ENCODE data around the gene SEC16B.

SEC16B gene

DNA sequence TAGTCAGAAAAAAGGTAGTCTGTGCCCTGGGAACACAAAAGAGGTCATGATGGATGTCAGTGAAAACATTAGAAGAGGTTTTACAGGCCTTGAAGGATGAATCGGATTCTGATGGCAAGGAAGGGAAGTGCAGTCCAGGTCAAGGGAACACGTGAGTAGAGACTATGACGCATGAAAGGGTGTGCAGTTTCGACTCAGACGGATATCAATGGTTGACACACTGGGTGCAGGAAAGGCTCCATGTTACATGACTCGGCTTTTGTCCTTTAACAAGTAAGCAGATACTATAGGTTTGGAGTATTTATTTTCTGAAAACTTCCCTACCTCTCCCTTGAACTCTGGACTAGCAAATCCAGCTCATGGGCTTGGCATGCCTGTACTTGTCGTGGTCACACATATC, 55.3 kb downstream of the SEC16B start:
- no peaks in the 10 kb centered on the region for H3K27me3 ChIP-seq (ENCODE audit: control insufficient read depth, low read length)
- no peaks in the 10 kb centered on the region; the same call in 1 of the 2 replicates for H3K9me2 ChIP-seq (replicated peaks; ENCODE audit: control insufficient read depth, low read length)
- H4K20me1 ChIP-seq (ENCODE audit: control insufficient read depth, insufficient read depth, low read depth, low read length), result no peaks in the 10 kb centered on the region
- no peaks in the 10 kb centered on the region for H3K9me3 ChIP-seq (ENCODE audit: control insufficient read depth, insufficient read depth, low read length)
- H3K27ac ChIP-seq (ENCODE audit: low read depth, low read length), result no peak overlapping the region
- no peak for TF ChIP-seq EZH2phosphoT487 (IDR thresholded peaks at IDR 0.05; ENCODE audit: borderline replicate concordance, low read length)
- TF ChIP-seq, protein P1, sequence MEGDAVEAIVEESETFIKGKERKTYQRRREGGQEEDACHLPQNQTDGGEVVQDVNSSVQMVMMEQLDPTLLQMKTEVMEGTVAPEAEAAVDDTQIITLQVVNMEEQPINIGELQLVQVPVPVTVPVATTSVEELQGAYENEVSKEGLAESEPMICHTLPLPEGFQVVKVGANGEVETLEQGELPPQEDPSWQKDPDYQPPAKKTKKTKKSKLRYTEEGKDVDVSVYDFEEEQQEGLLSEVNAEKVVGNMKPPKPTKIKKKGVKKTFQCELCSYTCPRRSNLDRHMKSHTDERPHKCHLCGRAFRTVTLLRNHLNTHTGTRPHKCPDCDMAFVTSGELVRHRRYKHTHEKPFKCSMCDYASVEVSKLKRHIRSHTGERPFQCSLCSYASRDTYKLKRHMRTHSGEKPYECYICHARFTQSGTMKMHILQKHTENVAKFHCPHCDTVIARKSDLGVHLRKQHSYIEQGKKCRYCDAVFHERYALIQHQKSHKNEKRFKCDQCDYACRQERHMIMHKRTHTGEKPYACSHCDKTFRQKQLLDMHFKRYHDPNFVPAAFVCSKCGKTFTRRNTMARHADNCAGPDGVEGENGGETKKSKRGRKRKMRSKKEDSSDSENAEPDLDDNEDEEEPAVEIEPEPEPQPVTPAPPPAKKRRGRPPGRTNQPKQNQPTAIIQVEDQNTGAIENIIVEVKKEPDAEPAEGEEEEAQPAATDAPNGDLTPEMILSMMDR (IDR thresholded peaks at IDR 0.05; ENCODE audit: low read depth, low read length, poor library complexity, severe bottlenecking), result no peak
- no peak overlapping the region for H3K4me3 ChIP-seq (ENCODE audit: low read length)
- H3K4me1 ChIP-seq (ENCODE audit: control insufficient read depth, low read length), result no peaks in the 10 kb centered on the region
- H3K79me2 ChIP-seq (ENCODE audit: control insufficient read depth, low read length), result no peaks in the 10 kb centered on the region
- H3K4me2 ChIP-seq (ENCODE audit: low read length), result no peak overlapping the region
- H3K36me3 ChIP-seq (ENCODE audit: control insufficient read depth, low read length), result no peaks in the 10 kb centered on the region
- no peaks in the 10 kb centered on the region for H3F3A ChIP-seq (ENCODE audit: control insufficient read depth, insufficient read depth)

DNA sequence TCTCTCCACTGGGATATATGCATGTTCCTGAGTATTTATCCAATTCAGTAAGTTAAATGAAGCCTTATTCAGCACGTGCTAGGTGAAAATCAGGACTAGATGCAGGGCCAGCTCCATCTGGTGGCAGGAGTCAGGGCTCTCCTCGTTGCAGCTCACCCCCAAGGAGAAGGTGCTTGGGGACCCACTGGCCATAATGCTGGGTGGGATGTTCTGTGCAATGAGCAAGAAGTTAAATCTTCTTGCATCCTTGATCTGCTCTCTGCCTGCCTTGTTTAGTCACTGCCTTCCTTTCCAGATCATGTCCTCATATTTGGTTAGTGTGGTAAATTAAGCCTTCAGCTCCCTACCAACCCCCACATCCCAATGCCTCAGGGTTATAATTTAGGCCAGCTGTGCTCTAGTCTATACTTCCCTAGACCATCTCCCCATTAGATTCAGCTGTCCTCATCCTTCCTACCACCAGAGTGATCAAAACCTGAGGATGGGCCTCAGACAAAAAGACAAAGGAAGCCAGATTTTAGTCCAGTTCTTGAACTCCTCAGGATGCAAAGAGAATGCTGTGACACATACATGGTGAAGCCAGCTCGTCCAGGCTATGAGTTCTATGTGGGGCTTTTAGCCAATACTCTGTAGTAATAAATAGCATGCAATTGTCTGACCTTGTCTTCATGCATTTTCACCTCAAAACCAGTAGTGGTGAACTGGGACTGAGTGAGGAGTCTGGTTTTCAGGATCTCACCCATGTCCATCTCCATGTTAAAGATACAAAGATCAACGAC, 55.9 kb downstream of the SEC16B start:
- TF ChIP-seq, protein P1 (IDR thresholded peaks at IDR 0.05; ENCODE audit: low read depth, low read length, poor library complexity, severe bottlenecking), result peak; percentile 39
- TF ChIP-seq EZH2phosphoT487 (IDR thresholded peaks at IDR 0.05; ENCODE audit: borderline replicate concordance, low read length), result no peak
- no peak overlapping the region for H3K27ac ChIP-seq (ENCODE audit: low read depth, low read length)
- H3K4me3 ChIP-seq (ENCODE audit: low read length), result no peak overlapping the region
- no peaks in the 10 kb centered on the region for H4K20me1 ChIP-seq (ENCODE audit: control insufficient read depth, insufficient read depth, low read depth, low read length)
- H3K4me2 ChIP-seq (ENCODE audit: low read length), result no peak overlapping the region
- H3K36me3 ChIP-seq (ENCODE audit: control insufficient read depth, low read length), result no peaks in the 10 kb centered on the region
- H3K4me1 ChIP-seq (ENCODE audit: control insufficient read depth, low read length), result no peaks in the 10 kb centered on the region
- H3K9me3 ChIP-seq (ENCODE audit: control insufficient read depth, insufficient read depth, low read length), result no peaks in the 10 kb centered on the region
- no peaks in the 10 kb centered on the region for H3K27me3 ChIP-seq (ENCODE audit: control insufficient read depth, low read length)
- H3F3A ChIP-seq (ENCODE audit: control insufficient read depth, insufficient read depth), result no peaks in the 10 kb centered on the region
- H3K79me2 ChIP-seq (ENCODE audit: control insufficient read depth, low read length), result no peaks in the 10 kb centered on the region
- no peaks in the 10 kb centered on the region; the same call in 1 of the 2 replicates for H3K9me2 ChIP-seq (replicated peaks; ENCODE audit: control insufficient read depth, low read length)

DNA sequence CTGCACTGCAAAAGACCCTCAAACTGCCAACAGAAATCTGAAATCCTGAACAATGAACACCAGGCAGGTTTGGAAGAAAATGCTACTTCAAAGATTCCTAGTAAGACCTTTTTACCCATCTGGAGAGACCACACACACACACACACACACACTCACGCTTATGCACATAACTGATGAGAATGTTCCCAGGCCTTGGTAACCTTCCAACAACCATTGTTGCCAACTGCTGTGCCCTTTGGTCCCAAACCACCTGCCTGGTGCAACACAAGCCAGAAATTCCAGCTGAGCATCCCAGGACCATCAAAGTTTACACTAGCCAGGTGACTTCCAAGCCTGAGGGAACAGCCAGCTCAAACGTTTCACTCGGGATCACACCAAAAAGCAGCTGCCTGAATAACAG, 56.9 kb downstream of the SEC16B start:
- Histone ChIP-seq H3K27ac (ENCODE audit: low read depth, low read length) (no peak overlapping the region), H3K4me1 (ENCODE audit: control insufficient read depth, low read length) (no peaks in the 10 kb centered on the region), H3K9me2 (replicated peaks; ENCODE audit: control insufficient read depth, low read length) (no peaks in the 10 kb centered on the region; the same call in 1 of the 2 replicates), H3F3A (ENCODE audit: control insufficient read depth, insufficient read depth) (no peaks in the 10 kb centered on the region), H3K79me2 (ENCODE audit: control insufficient read depth, low read length) (no peaks in the 10 kb centered on the region), H4K20me1 (ENCODE audit: control insufficient read depth, insufficient read depth, low read depth, low read length) (no peaks in the 10 kb centered on the region), H3K36me3 (ENCODE audit: control insufficient read depth, low read length) (no peaks in the 10 kb centered on the region), H3K27me3 (ENCODE audit: control insufficient read depth, low read length) (no peaks in the 10 kb centered on the region), H3K9me3 (ENCODE audit: control insufficient read depth, insufficient read depth, low read length) (no peaks in the 10 kb centered on the region), H3K4me2 (ENCODE audit: low read length) (no peak overlapping the region), H3K4me3 (ENCODE audit: low read length) (no peak overlapping the region)
- no peak for TF ChIP-seq EZH2phosphoT487 (IDR thresholded peaks at IDR 0.05; ENCODE audit: borderline replicate concordance, low read length)
- TF ChIP-seq, protein P1 (IDR thresholded peaks at IDR 0.05; ENCODE audit: low read depth, low read length, poor library complexity, severe bottlenecking), result no peak

All from DOHH2 (cell line).